GM21360 (cell line): ENCODE data around the gene FUT8.

Experiments
- ATAC-seq: cut with Tn5 transposase; IDR thresholded peaks from one replicate; pipeline ENCODE4 v1.9.1; 2021; ENCODE audit warnings: mild to moderate bottlenecking, moderate library complexity; ENCODE audit not compliant: unreplicated experiment

Gene FUT8

DNA sequence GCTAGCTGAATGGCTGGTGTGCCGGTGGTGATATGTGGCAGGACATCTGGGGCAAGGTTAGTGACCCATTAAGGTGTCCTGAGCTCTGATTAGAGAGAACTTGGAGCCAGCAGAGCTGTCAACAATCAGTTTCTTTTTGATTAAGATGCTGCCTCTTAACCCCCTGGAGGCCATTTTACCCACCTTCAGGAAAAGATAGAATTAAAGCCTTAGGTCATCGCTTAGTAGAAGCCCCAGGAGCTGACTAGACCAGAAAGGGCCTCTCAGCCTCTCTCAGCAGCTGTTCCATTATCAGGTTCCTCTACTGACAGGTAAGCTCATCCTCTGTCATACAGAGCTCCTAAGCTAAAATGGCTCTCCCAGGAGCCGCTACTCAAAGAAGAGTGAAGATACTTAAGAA lies 339.0 kb downstream of the FUT8 start:
- ATAC-seq: no peak

DNA sequence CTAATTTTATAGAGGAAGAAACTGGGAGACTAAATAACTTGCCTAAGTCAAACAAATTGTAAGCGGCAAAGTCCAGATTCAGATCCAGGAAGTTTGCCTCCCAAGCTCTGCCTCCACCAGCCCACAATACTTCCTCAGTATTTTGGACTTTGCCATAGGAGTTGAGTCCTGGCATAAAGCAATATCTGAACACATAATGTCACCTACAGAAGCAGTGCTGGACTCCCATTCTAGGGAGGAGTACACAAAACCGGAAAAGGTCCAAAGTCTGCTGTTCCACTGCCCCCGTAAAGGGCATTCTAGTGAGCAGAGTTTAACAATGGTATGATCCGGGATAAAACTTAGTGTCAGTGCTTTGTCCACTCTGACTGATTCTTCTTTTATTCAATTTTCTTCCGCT lies 340.5 kb downstream of the FUT8 start:
- ATAC-seq: no peak

DNA sequence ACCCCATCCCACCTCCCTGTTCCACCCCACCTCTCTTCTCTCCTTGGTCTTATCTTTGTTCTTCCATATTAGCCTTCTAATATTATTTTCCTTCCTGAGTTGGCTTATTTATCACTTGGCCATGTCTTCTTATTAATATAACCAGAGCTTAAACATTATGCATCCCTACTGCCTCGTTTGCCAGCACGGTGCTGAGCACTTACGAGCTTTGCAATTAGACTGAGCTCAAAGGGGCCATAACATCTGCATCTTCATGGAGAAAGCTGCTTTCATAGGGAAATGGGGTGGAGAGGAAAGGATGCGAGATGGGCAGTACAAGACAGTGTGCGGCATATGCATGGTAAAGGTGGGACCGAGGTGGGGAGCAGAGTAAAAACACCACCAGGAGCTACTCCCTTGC lies 342.8 kb downstream of the FUT8 start:
- no peak for ATAC-seq

DNA sequence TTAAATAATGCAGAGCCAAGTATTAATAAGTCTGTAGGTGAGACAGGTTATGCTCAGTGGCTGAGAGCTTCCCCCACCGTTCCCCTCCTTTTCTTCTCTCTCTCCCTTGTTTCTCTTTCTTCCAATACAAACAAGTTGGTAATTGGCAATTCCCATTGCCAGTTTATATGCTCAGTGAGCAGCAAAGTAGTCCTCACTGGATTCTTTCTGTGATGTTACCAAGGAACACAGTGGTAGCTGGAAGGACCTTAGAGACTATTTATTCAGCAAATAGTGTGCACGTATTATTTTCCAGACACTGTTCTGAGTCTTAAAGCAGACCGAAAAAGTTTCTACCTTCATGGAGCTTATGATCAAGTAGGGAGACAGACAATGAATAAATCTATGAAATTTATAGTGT lies 344.4 kb downstream of the FUT8 start:
- ATAC-seq: no peak

DNA sequence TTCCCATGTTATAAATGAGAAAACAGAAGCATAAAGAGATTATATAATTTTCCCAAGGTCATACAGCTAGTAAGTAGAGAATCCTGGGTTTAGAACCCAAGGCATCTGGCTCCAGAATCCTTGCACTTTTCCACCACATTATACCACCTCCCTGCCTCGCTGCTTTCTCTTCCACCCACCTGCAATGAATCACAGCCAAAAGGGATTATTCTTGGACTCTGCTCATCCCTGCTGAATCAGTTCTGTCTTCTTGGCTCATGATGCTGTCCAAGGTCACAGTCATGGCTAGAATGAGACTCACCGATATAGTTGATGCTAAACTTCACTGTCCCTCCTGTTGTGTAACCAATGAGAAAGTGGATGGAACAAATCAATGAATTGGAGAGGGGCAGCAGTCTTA lies 356.6 kb downstream of the FUT8 start:
- no peak for ATAC-seq

DNA sequence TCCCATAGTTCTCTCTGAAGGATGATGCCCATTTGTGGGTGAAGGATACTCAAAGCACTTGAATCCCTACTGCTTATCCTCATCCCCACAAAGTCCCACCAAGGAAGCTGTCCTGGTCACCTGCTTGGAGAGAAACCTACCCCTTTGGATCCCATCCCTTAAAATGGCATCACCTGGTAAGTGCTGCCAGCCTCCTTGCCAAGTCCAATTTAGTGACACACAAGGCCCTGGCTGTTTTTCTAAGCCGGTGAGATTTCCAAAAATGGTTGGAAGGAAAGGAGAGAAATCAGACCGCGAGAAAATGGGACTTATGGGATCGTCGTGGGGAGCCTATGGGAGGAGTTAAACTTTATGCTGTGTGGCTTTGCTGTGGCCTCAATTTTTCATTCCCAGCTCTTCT lies 358.2 kb downstream of the FUT8 start:
- no peak for ATAC-seq

DNA sequence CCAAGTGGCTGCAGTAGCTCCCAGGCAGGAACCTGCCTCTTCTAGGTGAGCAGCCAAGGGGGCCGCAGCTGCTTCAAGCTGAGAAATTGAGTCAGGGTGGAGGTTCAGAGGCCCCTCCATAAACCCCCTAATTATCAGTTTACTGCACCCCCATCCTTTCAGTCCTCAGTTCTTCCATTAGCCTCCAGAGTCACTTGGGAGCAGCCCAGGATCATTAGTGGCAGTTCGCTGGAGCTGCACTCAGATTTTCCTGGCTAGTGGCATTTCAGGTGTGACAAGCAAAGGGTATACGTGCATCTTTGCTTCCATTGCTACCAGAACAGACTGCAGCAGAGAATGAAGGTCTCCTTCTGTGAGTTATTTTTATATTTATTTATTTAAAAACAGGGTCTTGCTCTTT lies 358.7 kb downstream of the FUT8 start:
- ATAC-seq: no peak

DNA sequence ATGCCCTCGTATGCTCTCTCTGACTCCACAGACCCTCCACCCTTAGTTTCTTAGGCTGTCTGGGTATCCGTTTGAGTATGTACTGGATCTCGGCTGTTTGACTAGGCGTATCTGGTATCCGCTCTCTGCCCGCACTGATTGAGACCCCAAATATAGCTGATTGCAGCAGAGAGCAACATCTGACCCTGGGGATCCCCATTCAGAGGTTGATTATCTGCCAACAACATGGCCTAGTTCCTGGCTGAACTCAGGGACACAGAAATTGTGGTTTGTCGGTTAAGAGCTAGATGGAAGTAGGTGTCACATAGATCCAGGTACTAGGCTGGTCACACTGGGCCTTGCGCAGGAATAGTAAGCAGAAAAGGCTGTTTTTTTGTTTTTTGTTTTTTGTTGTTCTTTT lies 359.9 kb downstream of the FUT8 start:
- no peak for ATAC-seq

DNA sequence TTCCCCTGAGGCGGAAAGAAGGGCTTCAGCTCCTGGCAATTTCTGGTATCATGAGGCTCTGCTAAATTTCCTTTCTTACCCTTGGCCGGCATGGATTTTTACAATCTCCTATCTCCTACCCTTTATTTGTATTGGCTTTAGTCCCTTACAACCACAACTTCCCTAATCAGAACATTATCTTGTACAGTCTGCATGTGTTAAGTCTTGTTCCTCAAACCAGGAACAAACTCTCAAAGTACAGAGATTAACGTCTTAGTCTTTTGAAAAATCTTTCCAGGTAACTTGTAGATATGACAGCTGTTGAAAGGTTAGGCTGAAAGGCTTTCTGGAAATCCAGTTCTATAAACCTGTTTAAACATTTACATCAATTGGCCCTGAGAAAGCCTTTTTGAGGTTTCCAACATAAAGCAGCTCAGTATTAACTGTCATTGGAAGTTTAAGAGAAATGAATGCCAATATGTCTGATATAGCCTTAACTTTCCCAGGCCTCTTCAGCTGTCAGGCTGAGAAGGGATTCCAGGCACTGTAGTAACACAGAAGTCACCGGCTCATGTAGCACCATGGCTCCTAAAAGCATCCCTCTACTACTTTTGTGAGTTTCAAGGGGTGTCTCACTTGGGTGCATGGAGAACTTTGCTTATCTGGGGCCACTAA lies 360.5 kb downstream of the FUT8 start:
- no peak for ATAC-seq

DNA sequence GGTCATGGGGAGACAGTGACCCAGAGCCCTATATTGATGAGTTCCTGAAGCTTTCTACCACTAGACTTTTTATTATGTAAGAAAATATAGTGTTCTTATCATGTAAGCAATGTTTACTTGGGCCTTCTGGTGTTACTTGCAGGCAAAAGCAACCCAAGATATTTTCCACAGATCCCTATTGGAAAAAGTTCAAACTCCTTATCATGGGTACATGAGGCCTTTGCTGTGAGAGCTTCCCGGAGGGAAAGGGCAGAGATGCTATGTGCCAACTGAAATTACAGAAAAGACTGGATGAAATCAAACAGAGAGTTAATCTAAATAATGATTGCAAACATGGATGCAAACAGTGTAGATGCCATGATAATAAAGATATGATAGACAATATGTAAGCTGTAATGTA lies 361.5 kb downstream of the FUT8 start:
- no peak for ATAC-seq

DNA sequence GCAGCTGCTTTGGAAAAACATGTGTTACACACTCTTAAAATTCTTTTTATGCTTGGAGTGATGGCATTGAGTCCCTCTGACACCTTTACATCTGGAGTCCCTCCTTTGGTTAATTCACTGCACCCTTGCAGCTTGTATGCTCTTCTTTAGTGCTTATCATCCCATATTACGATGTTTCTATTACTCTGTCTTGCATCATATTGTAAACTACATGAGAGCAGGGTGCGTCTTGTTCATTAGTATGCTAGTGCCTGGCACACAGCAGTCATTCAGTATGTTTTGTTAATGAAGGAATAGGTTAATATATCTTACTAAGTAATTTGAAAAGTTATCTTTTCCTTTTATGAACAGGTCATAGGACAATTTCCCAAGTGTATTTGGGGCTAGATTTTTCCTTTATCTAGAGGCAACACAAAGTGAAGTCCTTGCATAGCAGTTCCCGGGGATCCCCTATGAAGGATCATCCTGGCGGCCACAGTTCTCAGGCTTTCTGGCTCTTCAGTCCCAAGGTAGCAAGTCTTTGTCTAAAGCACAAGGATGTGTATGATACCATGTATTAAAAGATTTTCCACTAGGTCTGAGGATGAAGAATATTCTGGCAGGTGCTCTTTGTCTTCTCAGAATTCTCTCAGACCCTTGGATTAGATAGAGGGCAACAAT lies 363.8 kb downstream of the FUT8 start:
- no peak for ATAC-seq

DNA sequence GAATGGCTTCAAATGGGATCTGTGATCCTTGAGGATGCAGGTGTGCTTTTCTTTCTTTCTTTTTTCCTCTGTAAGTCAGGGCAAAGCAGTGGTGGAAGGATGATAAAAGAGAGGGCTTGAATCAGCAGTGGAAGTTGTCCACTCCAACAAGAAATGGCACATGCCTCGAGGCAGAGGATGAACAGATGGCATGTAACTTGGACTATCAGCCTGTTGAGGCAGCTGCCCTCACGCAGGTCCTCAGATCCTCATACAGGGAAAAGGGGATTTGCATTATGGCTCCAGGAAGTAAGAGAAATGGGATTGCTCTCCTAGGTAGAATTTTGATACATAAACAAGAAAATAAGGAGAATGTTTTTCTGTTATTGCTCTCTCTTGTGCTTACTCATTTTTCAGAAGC lies 368.0 kb downstream of the FUT8 start:
- ATAC-seq: no peak

DNA sequence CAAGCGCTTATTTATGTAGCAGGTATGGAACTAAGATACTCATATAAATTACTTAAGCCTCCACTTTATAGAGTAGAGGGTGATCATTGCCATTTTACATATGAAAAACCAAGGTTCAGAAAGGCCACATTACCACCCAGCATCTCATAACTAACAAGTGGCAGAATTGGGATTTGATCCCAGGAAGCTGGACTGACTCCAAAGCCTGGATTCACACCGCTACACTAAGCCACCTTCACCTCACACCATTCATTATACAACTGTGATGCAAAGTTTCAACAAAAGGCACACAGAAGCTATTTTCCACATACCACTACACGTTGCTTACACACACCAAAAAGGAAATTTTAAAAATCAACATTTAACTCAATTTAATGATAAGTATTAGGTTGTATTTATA lies 370.6 kb downstream of the FUT8 start:
- no peak for ATAC-seq

DNA sequence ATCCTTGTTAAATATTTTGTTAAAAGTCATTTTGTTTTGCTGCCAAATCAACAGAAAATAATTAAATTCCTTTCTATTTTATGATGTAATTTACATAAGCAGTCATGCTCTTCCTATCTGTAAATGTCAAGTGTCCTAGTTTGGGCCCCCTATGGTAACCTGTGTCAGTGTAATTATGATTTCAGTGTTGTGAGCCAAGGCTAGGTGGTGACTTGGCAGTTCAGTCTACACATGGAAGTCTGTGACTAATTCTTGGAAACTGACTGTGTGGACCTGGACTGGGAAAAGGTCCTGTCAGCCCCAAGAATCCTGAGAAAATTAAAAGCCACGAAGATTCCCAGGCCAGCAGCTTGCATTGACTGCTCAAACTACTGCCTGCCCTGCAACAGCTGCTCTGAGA lies 371.0 kb downstream of the FUT8 start:
- no peak for ATAC-seq

DNA sequence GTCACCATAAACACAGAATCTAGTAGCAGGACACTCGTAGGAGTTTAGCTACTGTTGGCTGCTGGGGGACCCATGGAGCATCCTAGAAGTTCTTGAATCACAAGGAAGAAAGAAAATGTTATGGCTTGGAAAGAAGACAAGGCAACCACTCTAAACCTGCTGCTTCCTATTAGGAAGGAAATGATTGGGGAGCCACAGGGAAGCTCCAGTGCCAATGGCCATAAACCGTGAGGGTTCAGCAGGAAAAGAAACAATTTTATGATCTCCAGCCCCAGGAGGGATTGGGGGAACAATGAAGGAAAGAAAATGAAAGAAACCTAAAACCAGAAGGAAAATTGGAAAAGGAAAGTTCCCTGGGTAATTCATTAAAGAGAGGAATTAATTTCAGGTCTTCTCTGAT lies 372.0 kb downstream of the FUT8 start:
- ATAC-seq: no peak

DNA sequence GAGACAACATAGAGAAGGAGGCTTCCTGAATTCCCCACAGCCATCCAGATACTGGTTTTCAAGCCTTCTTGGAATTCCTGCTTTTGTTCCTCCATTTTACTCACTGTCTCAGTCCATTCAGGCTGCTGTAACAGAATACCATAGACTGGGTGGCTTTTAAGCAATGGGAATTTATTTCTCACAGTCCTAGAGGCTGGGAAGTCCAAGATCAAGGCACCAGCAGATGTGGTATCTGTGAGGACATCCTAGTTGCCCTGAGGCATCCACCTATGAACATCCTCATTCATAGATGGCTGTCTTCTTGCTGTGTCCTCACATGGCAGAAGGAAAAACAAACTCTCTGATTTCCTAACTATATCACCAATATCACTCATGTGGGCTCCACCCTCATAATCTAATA lies 374.9 kb downstream of the FUT8 start:
- ATAC-seq: no peak

DNA sequence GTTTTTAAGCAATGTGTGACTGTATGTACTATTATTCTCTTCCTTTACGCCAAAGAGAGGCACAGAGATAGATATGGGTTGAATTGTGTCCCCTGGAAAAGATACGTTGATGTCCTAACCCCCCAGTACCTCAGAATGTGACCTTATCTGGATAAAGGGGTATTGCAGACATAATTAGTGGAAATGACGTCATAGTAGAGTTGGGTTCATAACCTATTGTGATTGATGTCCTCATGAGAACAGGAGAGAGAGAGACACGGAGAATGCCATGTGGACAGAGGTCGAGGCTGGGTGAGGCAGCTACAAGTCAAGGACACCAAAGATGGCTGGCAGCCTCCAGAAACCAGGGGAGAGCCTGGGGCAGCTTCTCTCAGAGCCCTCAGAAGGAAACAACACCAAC lies 376.3 kb downstream of the FUT8 start:
- ATAC-seq: no peak

DNA sequence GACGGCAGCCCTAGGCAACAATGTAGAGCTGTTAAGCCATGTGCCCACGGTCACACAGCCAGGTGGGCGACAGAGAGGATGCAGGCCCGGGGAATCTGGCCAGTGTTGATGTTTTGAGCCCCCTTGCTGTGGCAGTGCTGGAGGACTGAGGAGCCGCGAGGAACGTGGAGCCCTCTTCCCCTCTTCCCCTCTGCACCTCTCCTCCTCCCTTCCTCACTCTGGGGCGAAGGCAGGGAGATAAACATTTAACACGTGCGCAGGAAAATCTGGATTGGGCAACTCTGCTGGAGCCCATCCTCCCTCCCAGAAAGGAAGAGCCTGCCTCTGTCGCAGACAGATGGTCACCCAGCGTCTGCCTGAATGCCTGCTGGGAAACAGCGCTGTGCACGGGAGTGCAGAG lies 376.8 kb downstream of the FUT8 start:
- no peak for ATAC-seq

DNA sequence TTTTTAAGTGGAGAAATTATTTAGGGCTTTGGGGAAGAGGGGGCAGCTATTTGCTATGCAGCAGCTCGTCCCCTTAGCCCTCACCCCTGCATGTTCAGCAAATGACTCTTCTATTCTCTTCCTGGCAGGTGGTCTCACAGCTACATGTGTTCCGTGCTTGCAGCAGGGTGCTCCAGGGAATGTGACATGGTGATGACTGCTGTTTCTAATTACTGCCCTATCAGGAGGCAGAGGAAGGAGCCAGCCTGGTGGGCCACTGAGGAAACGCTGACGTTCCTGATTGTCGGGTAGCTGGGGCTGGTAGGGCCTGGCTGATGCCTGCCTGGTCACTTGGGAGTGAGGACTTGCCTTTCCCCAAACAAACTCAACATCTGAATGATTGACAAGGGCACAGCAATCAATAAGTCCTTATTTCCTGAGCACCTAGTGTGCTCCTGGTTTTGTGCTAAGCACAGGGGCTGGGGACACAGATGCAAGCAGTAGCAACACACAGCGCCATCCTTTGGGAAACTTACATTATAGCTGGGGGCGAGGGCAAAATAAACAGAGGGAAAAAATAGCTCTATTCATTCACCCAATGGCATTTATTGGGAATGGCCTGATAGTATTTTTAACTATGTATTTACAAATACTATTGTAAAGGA lies 377.8 kb downstream of the FUT8 start:
- no peak for ATAC-seq

DNA sequence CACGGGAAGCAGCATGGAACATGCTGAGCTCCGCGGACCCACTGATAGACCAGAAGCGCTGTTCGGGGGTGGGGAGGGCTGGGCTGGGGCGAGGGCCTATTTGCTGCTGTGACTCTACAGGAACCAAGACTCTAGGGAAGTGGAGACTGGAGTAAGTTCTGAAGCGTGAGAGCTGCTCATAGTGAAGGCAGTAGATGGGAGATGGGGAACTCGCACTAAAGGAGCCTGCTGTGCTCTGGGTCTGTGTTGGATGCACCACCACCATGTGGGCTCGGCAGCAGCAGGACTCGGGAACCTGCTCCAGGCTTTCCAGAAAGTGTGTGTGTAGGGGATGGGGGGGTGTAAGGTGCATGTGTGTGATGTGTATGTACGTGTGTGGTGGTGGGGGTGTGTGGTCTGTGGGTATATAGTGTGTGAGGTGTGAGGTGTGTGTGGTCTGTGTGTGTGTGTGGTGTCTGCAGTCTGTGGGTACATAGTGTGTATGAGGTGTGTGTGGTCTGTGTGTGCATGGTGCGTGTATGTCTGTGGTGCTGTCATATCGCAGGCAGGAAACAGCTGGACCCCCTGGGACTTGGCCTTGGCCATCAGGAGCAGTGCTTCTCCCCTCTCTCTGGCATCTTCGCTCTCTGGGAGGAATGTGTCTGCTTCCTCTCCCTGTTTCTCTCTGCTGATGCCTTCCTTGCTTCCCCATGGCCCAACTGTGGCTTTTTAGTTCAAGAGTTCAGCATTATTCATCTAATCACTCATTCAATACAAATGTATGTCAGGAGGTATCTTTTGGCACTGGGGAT lies 378.9 kb downstream of the FUT8 start:
- no peak for ATAC-seq

DNA sequence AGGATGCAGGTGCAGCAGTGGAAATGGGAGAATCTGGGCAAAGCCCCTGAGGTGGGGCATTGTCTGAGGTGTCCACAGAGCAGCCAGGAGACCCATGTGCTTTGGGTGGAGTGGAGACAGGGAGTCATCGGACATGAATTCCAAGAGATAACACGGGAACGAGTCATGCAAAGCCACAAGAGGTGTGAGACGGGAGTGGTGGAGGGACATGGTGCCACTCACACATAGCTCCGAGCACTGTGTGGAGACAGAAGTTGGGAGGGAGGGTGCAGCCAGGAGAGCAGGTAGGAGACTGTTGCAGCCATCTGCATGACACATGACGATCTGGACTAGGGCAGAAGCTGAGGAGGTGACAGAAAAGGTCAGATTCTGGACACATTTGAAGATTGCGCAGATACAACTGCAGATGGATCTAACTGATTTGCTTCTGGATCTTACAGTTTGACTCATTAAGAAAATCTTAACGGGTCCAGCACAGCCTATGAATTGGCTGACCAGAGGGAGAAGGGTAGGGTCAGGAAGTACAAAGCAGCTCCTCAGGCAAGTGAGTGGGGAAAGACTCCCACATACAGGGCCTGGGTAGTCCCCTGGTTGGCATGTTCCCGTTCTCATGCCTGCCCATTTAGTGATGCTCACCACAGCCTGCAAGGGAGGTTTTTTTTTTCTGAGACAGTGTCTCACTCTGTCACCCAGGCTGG lies 379.8 kb downstream of the FUT8 start:
- no peak for ATAC-seq
